HepG2 (cell line): ENCODE data around the gene STX10. TPM values are rescaled to one million over a fixed set of nuclear protein-coding genes. Genes with fewer than 3 reads are reported as not detected.

ENCODE experiments used
- FIP1L1 ChIP-seq: fragments of 200-400 bp; formaldehyde crosslinking; IDR thresholded peaks from 2 replicates; pipeline ENCODE4 v1.6.1; 2018; ENCODE audit warnings: low read depth, mild to moderate bottlenecking, low read length, moderate library complexity, borderline replicate concordance; ENCODE audit not compliant: insufficient read depth
- GLI4 ChIP-seq: sonication (generic); formaldehyde crosslinking; IDR thresholded peaks from 2 replicates; pipeline ENCODE4 v1.5.1; 2020; ENCODE audit warnings: missing genetic modification reagents, mild to moderate bottlenecking, moderate library complexity, borderline replicate concordance
- GRHL1 ChIP-seq: sonication (generic); formaldehyde crosslinking; conservative IDR thresholded peaks from 2 replicates; pipeline ENCODE4 v1.8.0; 2022; ENCODE audit warnings: missing genetic modification reagents
- RERE ChIP-seq: IDR thresholded peaks from 2 replicates; pipeline ENCODE4 v1.6.1; 2016; ENCODE audit warnings: low read depth, missing genetic modification reagents, missing compliant biosample characterization
- TBX2 ChIP-seq: sonication (generic); formaldehyde crosslinking; IDR thresholded peaks from 2 replicates; pipeline ENCODE4 v1.5.0; 2020; ENCODE audit warnings: missing genetic modification reagents, mild to moderate bottlenecking, borderline replicate concordance
- TEF ChIP-seq: sonication (generic); formaldehyde crosslinking; IDR thresholded peaks from 2 replicates; pipeline ENCODE4 v1.5.0; 2020; ENCODE audit warnings: missing genetic modification reagents
- ZBTB1 ChIP-seq: sonication (generic); formaldehyde crosslinking; IDR thresholded peaks from 2 replicates; pipeline ENCODE4 v1.4.0; 2020; ENCODE audit warnings: missing genetic modification reagents, borderline replicate concordance
- ZBTB38 ChIP-seq: sonication (generic); formaldehyde crosslinking; IDR thresholded peaks from 2 replicates; pipeline ENCODE4 v1.5.1; 2020; ENCODE audit warnings: mild to moderate bottlenecking, missing genetic modification reagents
- ZNF816 ChIP-seq: sonication (generic); formaldehyde crosslinking; IDR thresholded peaks from 2 replicates; pipeline ENCODE4 v1.8.0; 2022; ENCODE audit warnings: missing genetic modification reagents, mild to moderate bottlenecking, borderline replicate concordance
- polyA plus RNA-seq, 8 experiments: library from polyadenylated mRNA; depleted of rRNA in 3 of 8; stranded (reverse) in 7 of 8; unstranded in 1 of 8; fragments of >200 nt; fragmentation: Illumina TruSeq in 4 of 8; extraction: Trizol in 4 of 8; gene quantifications; 2 replicates each; pipeline versions ENCODE4 v1.2.1 to v1.2.3, GENCODE V29; 2011 to 2016; ENCODE audit warnings: low read depth in 4 of 8, missing spikeins in 1 of 8, mixed read lengths in 1 of 8; ENCODE audit not compliant: insufficient read depth in 1 of 8
- total RNA-seq, 5 experiments: library from RNA; depleted of rRNA; stranded (reverse); fragments of >200 nt; fragmentation: Illumina TruSeq; extraction: Trizol; gene quantifications; 2 replicates each; pipeline ENCODE4 v1.2.3, GENCODE V29; 2016; ENCODE audit warnings: low read depth in 1 of 5
- TF ChIP-seq, protein P1 (sequence below): sonication (generic); formaldehyde crosslinking; IDR thresholded peaks from 2 replicates; pipeline ENCODE4 v1.4.0; 2020; ENCODE audit warnings: missing genetic modification reagents, low read depth, mild to moderate bottlenecking, borderline replicate concordance
- TF ChIP-seq, protein P2 (sequence below): sonication (generic); formaldehyde crosslinking; IDR thresholded peaks from 2 replicates; pipeline ENCODE4 v1.4.0; 2020; ENCODE audit warnings: mild to moderate bottlenecking, missing genetic modification reagents

STX10 gene
- total and polyA plus RNA-seq, 2 of the 13 experiments (the other 11 are each of a cell fraction or from before 2014, with no cell fraction given) = 47.9 to 66.4 TPM

DNA sequence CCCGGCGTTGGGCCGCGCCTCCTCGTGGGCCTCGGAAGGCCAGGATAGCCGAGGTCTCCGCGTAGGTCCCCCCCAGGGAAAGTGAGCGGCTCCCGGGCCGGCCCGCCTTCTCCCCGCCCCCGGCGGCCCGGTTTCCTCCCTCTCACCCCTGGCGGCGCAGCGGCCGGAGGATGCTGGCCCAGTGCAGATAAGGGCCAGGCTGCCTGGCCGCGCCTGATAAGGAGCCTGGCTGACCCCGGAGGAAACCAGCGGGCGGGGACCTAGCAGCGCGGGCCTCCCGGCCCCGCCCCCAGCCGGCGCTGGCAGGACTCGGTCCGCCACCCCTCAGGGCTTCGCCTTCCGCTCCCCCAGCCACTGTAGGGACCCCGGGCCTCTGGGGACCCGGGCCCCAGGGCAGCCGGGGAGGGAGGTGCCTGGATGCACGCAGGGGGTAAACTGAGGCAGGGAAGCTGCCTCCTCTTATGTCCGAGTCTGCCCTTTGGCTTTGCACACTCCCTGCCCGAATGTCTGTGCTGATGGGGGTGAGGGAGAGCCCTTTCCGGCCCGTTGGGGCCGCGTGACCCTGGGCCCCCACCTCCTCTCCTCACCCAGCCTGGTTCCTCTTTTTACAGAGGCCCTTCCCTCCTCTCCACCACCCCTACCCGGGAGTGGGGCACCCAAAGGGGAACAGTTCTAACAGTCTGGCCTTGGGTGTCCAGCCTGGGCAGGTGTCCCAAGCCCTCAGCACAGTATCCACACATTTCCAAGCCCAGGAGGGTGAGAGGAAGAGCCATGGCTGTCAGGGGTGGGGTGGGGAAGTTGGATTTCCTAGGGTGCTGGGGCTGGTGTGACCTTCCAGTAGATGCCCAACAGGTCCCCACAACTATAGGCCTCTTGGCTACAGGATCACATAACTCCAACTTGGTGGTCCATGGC, 47.3 kb downstream of the STX10 start, which contains the start of gene LYL1 (continued):
- TF ChIP-seq RERE (CRISPR knock-in tag) = no peak
- no peak for TF ChIP-seq TEF
- no peak for TF ChIP-seq ZBTB1
- TF ChIP-seq TBX2 (CRISPR knock-in tag) = peak; percentile 70; the same call in 1 of the 2 replicates
- no peak for TF ChIP-seq GRHL1 (CRISPR knock-in tag)
- TF ChIP-seq FIP1L1 = no peak
- no peak for TF ChIP-seq ZBTB38 (CRISPR knock-in tag)
- TF ChIP-seq, protein P1, sequence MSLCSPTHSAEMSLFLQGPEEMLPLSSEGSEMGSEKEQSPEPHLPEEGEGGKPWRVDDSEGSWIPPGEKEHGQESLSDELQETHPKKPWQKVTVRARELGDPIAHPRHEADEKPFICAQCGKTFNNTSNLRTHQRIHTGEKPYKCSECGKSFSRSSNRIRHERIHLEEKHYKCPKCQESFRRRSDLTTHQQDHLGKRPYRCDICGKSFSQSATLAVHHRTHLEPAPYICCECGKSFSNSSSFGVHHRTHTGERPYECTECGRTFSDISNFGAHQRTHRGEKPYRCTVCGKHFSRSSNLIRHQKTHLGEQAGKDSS (CRISPR knock-in tag) = no peak
- no peak for TF ChIP-seq GLI4
- TF ChIP-seq ZNF816 = no peak
- TF ChIP-seq, protein P2, sequence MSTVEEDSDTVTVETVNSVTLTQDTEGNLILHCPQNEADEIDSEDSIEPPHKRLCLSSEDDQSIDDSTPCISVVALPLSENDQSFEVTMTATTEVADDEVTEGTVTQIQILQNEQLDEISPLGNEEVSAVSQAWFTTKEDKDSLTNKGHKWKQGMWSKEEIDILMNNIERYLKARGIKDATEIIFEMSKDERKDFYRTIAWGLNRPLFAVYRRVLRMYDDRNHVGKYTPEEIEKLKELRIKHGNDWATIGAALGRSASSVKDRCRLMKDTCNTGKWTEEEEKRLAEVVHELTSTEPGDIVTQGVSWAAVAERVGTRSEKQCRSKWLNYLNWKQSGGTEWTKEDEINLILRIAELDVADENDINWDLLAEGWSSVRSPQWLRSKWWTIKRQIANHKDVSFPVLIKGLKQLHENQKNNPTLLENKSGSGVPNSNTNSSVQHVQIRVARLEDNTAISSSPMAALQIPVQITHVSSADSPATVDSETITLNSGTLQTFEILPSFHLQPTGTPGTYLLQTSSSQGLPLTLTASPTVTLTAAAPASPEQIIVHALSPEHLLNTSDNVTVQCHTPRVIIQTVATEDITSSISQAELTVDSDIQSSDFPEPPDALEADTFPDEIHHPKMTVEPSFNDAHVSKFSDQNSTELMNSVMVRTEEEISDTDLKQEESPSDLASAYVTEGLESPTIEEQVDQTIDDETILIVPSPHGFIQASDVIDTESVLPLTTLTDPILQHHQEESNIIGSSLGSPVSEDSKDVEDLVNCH = no peak
